HL-60 (cell line): ENCODE data around the gene LBX2.

Source experiments
- DNase-seq, 2 experiments: peaks; one replicate each; pipeline ENCODE4 v3.0.0-alpha.2; 2010 to 2020; ENCODE audit warnings: low read depth in 1 of 2, low spot score in 1 of 2
- H3K27ac ChIP-seq: fragments of 250-450 bp; sonication (Bioruptor Pico); replicated peaks from 2 replicates; pipeline ENCODE4 v1.5.1; 2020; ENCODE audit warnings: mild to moderate bottlenecking, moderate library complexity
- H3K27me3 ChIP-seq: fragments of 250-450 bp; sonication (Bioruptor Pico); 2 replicates; pipeline ENCODE4 v1.5.1; 2021; ENCODE audit warnings: mild to moderate bottlenecking, moderate library complexity; ENCODE audit not compliant: insufficient read depth, poor library complexity, severe bottlenecking
- H3K4me3 ChIP-seq: replicated peaks from 2 replicates; pipeline ENCODE4 v1.5.1; 2011; ENCODE audit warnings: mild to moderate bottlenecking, control low read depth, low read length; ENCODE audit not compliant: insufficient read depth
- CTCF ChIP-seq: IDR thresholded peaks from one replicate; pipeline ENCODE4 v1.5.1; 2011; ENCODE audit warnings: low read length, control low read depth, inconsistent platforms; ENCODE audit not compliant: insufficient read depth
- GABPA ChIP-seq: IDR thresholded peaks from 2 replicates; pipeline ENCODE4 v1.6.1; 2012; ENCODE audit warnings: low read depth
- POLR2AphosphoS5 ChIP-seq: IDR thresholded peaks from 2 replicates; pipeline ENCODE4 v1.6.1; 2012; ENCODE audit warnings: low read depth
- SPI1 ChIP-seq: IDR thresholded peaks from 2 replicates; pipeline ENCODE4 v1.6.1; 2012; ENCODE audit warnings: low read depth, mild to moderate bottlenecking, borderline replicate concordance
- TF ChIP-seq, protein P1 (sequence below): IDR thresholded peaks from 2 replicates; pipeline ENCODE4 v1.6.1; 2012; ENCODE audit warnings: low read depth; ENCODE audit not compliant: insufficient replicate concordance

LBX2 gene

GRCh38 chr2:74458938-74459363 lies 40.5 kb downstream of the LBX2 start:
- peak overlapping the region; percentile 58 for H3K27ac ChIP-seq
- no peak for DNase-seq
- H3K27me3 ChIP-seq, result no peaks in the 10 kb centered on the region
- TF ChIP-seq GABPA (no peak), POLR2AphosphoS5 (no peak), SPI1 (no peak), CTCF (no peak)
- TF ChIP-seq, protein P1, sequence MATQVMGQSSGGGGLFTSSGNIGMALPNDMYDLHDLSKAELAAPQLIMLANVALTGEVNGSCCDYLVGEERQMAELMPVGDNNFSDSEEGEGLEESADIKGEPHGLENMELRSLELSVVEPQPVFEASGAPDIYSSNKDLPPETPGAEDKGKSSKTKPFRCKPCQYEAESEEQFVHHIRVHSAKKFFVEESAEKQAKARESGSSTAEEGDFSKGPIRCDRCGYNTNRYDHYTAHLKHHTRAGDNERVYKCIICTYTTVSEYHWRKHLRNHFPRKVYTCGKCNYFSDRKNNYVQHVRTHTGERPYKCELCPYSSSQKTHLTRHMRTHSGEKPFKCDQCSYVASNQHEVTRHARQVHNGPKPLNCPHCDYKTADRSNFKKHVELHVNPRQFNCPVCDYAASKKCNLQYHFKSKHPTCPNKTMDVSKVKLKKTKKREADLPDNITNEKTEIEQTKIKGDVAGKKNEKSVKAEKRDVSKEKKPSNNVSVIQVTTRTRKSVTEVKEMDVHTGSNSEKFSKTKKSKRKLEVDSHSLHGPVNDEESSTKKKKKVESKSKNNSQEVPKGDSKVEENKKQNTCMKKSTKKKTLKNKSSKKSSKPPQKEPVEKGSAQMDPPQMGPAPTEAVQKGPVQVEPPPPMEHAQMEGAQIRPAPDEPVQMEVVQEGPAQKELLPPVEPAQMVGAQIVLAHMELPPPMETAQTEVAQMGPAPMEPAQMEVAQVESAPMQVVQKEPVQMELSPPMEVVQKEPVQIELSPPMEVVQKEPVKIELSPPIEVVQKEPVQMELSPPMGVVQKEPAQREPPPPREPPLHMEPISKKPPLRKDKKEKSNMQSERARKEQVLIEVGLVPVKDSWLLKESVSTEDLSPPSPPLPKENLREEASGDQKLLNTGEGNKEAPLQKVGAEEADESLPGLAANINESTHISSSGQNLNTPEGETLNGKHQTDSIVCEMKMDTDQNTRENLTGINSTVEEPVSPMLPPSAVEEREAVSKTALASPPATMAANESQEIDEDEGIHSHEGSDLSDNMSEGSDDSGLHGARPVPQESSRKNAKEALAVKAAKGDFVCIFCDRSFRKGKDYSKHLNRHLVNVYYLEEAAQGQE, result no peak
- peak overlapping the region; percentile 72 for H3K4me3 ChIP-seq

- peak; percentile 99 to 100 for DNase-seq
- TF ChIP-seq, protein P1, result no peak
- TF ChIP-seq POLR2AphosphoS5 (peak; percentile 86), CTCF (no peak), GABPA (no peak), SPI1 (no peak)
- Histone ChIP-seq H3K4me3 (peak within 1 kb of the TSS; percentile 72), H3K27ac (peak within 1 kb of the TSS; percentile 84), H3K27me3 (no peaks in the 10 kb centered on the region)
Measured at GRCh38 chr2:74458132-74458937, 41.1 kb downstream of the LBX2 start, which contains the start of gene WBP1. Gene WBP1, plus strand, starts transcription at chr2:74458438. Its CDS starts 165 bp downstream, at chr2:74458603.

DNA sequence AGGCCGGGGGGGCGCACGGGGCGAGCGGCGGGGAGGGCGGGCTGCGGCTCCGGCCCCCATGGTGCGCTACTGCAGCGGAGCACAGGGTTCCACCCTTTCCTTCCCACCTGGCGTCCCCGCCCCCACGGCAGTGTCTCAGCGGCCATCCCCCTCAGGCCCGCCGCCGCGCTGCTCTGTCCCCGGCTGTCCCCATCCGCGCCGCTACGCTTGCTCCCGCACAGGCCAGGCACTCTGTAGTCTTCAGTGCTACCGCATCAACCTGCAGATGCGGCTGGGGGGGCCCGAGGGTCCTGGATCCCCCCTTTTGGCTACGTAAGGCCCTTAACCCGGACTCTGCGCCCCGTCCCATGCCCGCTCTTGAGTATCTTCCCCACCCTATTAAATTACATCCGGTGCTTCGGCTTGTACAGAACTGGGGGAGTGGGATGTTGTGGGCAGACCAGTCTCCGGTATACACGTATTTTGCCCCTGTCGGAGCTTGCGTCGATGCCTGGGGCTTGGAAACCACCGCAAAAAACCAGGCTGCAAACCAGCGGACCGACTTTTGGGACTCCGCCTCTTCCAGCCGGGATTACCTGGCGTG lies 41.8 kb downstream of the LBX2 start:
- peak in 1 of 2 experiments; percentile 62 for DNase-seq
- TF ChIP-seq, protein P1, result no peak
- TF ChIP-seq GABPA, result peak; percentile 64
- Histone ChIP-seq H3K4me3 (peak overlapping the region; percentile 68), H3K27me3 (no peaks in the 10 kb centered on the region), H3K27ac (peak overlapping the region; percentile 84)
